Gastrocnemius medialis (tissue), 4 donors: ENCODE results near the gene ALDOA. TPM values are rescaled to one million over a fixed set of nuclear protein-coding genes. Genes with fewer than 3 reads are reported as not detected.

ENCODE experiments used
- ATAC-seq, 2 donors: fragments of 150-250 bp; one replicate each; pipeline ENCODE4 v1.9.1; 2016
- DNase-seq, 2 donors: peaks; one replicate each; pipeline ENCODE4 v3.0.0-alpha.2; 2019
- H3K27ac ChIP-seq, 4 donors: fragments of 200-600 bp; sonication (generic); 1 replicate in 1 of 4; 2 replicates in 3 of 4; pipeline ENCODE4 v1.5.1; 2016 to 2018; ENCODE audit warnings: mild to moderate bottlenecking in 2 of 4, moderate library complexity in 1 of 4
- H3K27me3 ChIP-seq, 3 donors: fragments of 200-600 bp; sonication (generic) in 2 of 3; 1 replicate in 1 of 3; 2 replicates in 2 of 3; pipeline versions ENCODE4 v1.5.1 to v1.6.0; 2016 to 2019; ENCODE audit warnings: mild to moderate bottlenecking in 1 of 3, moderate library complexity in 1 of 3
- H3K36me3 ChIP-seq, 2 donors: fragments of 200-600 bp; sonication (generic) in 1 of 2; one replicate each; pipeline ENCODE4 v1.5.1; 2017 to 2018
- H3K4me1 ChIP-seq, 2 donors: fragments of 200-600 bp; sonication (generic) in 1 of 2; one replicate each; pipeline ENCODE4 v1.5.1; 2016 to 2017; ENCODE audit warnings: mild to moderate bottlenecking in 2 of 2
- H3K4me3 ChIP-seq, 4 donors: fragments of 200-600 bp; sonication (generic) in 3 of 4; 1 replicate in 1 of 4; 2 replicates in 3 of 4; pipeline ENCODE4 v1.5.1; 2016 to 2019; ENCODE audit warnings: mild to moderate bottlenecking in 2 of 4
- H3K9me3 ChIP-seq, 3 donors: fragments of 200-600 bp; sonication (generic) in 2 of 3; 1 replicate in 1 of 3; 2 replicates in 2 of 3; pipeline ENCODE4 v1.5.1; 2016 to 2019
- POLR2A ChIP-seq, 2 donors: fragments of 450-650 bp; IDR thresholded peaks; one replicate each; pipeline ENCODE4 v1.6.1; 2017; ENCODE audit warnings: antibody characterized with exemption in 2 of 2, mild to moderate bottlenecking in 2 of 2, moderate library complexity in 2 of 2
- in situ Hi-C, 4 donors: fragments of 200-750 bp; cut with MboI; loops; one replicate each; pipeline versions ENCODE4 v1.15.0 to v1.8.0; 2017; ENCODE audit warnings: low sequenced_read_pairs in 4 of 4
- intact Hi-C: fragments of 100-400 bp; cut with DNase I; formaldehyde crosslinking; loops from one replicate; pipeline ENCODE4 v1.15.1; 2023; ENCODE audit warnings: low total_unique reads
- total RNA-seq, 4 donors: library from RNA; depleted of rRNA; stranded (reverse); fragments of >200 nt; gene quantifications; one replicate each; pipeline versions ENCODE4 v1.1.0 to v1.2.3, GENCODE V29; 2016
- TF ChIP-seq, protein P1 (sequence below), 5 experiments: fragments of 450-650 bp in 3 of 5; fragments of 200-600 bp in 2 of 5; sonication (generic) in 2 of 5; IDR thresholded peaks in 4 of 5; conservative IDR thresholded peaks in 1 of 5; 1 replicate in 4 of 5; 2 replicates in 1 of 5; pipeline ENCODE4 v1.5.1; 2016 to 2019; ENCODE audit warnings: antibody characterized with exemption in 5 of 5, mild to moderate bottlenecking in 3 of 5, moderate library complexity in 3 of 5

Gene ALDOA
- total RNA-seq, 4 donors from 2014 or later, result 6,096 to 10,805 (median 7,093) TPM

DNA sequence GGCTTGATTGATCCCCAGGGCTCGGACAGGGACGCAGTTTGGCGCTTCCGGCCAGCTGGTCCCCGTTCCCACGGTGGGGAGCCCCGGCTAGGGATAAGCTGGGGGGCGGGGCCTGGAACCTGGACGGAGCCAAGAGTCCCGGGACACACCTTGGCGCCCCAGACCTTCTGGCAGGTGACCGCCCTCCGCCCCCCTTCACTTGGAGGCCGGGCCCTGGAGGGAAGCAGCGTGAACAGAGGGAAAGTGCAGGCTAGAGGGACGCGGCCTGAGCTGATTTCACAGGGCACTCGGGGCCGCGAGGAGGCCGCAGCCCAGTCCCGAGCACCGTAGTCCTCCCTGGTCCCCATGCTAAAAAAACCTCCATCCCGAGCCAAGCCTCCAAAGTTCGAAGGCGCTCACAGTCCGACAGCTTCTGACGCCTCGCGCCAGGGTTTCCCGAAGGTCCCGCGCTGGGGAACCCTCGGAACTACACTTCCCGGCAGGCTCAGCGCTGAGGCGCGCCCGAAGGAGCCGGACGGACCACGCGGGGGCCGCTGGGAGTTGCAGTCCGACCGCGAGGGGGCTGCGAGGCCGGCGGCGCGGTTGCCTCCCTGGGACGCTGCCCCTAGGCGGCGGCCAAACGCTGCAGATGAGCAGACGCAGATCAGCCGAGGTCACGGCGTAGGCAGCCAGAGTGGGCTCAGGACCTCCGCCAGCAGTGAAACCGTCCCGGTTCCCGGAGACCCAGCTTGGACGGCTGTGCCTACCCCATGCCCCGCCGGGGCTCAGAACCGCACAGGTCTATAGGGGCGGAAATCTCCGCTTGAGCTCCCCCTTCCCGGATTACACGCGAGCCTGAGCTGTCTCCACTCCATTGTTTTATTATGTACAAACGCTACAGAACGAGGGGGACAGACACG, 26.2 kb downstream of the ALDOA start, which contains the start of gene TBX6:
Gene TBX6, minus strand, starts transcription at position 451 of the 899 bp plus-strand sequence. CDS start 731 bp downstream, outside the sequence.
- in situ Hi-C loops (loop anchor here in 1 of 4 donors (25.0 kb wide), 1 partner anchor 271 kb away; the partner anchor contains the start of genes CD2BP2, MYL11 and TBC1D10B), intact Hi-C loops (loop anchor here (1.0 to 10.0 kb wide), 4 partner anchors 27 to 283 kb away; partner anchors contain the start of genes MAPK3, MYL11 and TBC1D10B)
- peaks cover 39 to 44% of the 10 kb centered on the region in 2 donors for H3K4me1 ChIP-seq

DNA sequence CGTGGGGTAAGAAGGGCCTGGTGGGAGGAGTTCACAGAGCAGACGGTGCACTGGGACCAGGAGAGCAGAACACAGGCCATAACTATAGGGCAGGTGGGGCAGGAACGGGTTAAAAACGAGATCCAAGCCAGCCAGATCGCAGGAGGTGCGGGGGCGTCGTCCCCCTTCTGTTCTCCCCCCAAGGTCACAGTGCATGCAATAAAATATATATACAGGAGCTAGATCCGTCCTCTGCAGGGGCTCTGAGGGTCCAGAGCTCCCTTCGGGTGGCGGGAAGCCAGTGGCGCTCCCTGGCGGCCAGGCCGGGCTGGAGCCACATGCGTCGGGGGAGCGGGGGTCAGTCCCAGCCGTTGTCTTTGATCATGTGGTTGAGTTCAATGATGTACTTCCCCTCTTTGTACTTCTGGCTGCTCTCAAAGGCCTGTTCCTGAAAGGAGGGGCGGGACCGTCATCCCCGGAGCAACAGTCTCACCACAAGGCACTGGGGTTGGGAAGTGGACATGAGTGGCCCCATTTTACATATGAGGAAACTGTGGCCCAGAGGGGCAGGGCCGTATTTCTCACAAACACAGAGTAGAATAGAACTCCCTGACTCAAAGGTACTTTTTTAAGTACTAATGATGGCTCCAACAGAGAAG, 26.9 kb downstream of the ALDOA start:
- in situ Hi-C loops (loop anchor here in 1 of 4 donors (25.0 kb wide), 1 partner anchor 270 kb away; the partner anchor contains the start of genes CD2BP2, MYL11 and TBC1D10B), intact Hi-C loops (loop anchor here (1.0 to 10.0 kb wide), 4 partner anchors 28 to 282 kb away; partner anchors contain the start of genes MAPK3, MYL11 and TBC1D10B)
- TF ChIP-seq, protein P1, sequence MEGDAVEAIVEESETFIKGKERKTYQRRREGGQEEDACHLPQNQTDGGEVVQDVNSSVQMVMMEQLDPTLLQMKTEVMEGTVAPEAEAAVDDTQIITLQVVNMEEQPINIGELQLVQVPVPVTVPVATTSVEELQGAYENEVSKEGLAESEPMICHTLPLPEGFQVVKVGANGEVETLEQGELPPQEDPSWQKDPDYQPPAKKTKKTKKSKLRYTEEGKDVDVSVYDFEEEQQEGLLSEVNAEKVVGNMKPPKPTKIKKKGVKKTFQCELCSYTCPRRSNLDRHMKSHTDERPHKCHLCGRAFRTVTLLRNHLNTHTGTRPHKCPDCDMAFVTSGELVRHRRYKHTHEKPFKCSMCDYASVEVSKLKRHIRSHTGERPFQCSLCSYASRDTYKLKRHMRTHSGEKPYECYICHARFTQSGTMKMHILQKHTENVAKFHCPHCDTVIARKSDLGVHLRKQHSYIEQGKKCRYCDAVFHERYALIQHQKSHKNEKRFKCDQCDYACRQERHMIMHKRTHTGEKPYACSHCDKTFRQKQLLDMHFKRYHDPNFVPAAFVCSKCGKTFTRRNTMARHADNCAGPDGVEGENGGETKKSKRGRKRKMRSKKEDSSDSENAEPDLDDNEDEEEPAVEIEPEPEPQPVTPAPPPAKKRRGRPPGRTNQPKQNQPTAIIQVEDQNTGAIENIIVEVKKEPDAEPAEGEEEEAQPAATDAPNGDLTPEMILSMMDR (IDR thresholded peaks at IDR 0.05 in 4 of 5, conservative IDR thresholded peaks at IDR 0.05 in 1 of 5), result peak; percentile 53 to 66 (median 63)
- peak in 1 of 2 donors; percentile 14 for TF ChIP-seq POLR2A (IDR thresholded peaks at IDR 0.05)
- DNase-seq, result peak; percentile 60 to 73
- Histone ChIP-seq H3K9me3 (no peaks in the 10 kb centered on the region), H3K27me3 (no peaks in the 10 kb centered on the region), H3K4me3 (peak overlapping the region; percentile 45 to 83 (median 69)), H3K36me3 (peaks cover 0 to 22% of the 10 kb centered on the region in 2 donors), H3K4me1 (peaks cover 39 to 44% of the 10 kb centered on the region in 2 donors), H3K27ac (peak overlapping the region; percentile 89 to 99 (median 96))
- peak; percentile 11 to 32 for ATAC-seq

More for the DNA sequence above, 26.2 kb downstream of the ALDOA start, which contains the start of gene TBX6:
- Histone ChIP-seq H3K4me3 (peak within 1 kb of the TSS; percentile 45 to 83 (median 69)), H3K9me3 (no peaks in the 10 kb centered on the region), H3K36me3 (peaks cover 0 to 22% of the 10 kb centered on the region in 2 donors), H3K27ac (peak within 1 kb of the TSS; percentile 89 to 99 (median 96)), H3K27me3 (no peaks in the 10 kb centered on the region)
- peak; percentile 4 to 20 for TF ChIP-seq POLR2A (IDR thresholded peaks at IDR 0.05)
- TF ChIP-seq, protein P1 (IDR thresholded peaks at IDR 0.05 in 4 of 5, conservative IDR thresholded peaks at IDR 0.05 in 1 of 5), result peak; percentile 80 to 89 (median 87)
- ATAC-seq (peak; percentile 76 to 78), DNase-seq (peak; percentile 88 to 90)

DNA sequence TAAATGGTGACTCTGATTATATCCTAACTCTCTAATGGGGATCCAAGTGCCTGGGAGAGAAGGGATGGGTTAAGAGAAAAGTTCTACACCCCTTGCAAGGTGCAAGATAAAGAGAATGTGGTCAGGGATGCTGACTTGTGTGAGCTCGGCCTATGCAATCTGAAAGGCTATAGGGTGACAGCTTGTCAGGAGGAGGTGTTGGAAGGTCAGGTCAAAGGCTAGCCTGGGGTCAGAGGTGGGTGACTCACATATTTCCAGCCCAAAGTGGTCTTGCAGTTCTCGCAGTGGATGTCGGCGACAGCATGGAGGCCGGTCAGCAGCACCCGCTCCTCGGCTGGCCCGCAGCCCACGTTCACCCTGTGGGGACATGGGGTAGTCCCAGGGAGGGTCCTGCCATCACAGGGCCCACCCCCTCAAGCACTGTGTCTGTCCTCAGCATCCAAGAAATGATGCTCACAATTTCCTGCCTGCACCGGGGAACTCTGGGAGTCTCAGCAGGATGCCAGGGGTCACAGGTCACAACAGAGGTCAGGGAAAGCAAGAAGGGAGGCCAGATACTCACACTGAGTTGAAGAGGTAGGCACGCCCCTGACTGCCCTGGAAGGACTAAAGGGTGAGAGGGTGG, 29.1 kb downstream of the ALDOA start:
- Histone ChIP-seq H3K27me3 (no peaks in the 10 kb centered on the region), H3K9me3 (no peaks in the 10 kb centered on the region), H3K36me3 (peaks cover 0 to 22% of the 10 kb centered on the region in 2 donors), H3K27ac (peak overlapping the region; percentile 89 to 99 (median 96)), H3K4me3 (peak overlapping the region; percentile 68 to 87 (median 82)), H3K4me1 (peaks cover 39 to 40% of the 10 kb centered on the region in 2 donors)
- intact Hi-C loops (loop anchor here (10.0 kb wide), 1 partner anchor 280 kb away; the partner anchor contains the start of genes MYL11 and TBC1D10B), in situ Hi-C loops (loop anchor here in 1 of 4 donors (25.0 kb wide), 1 partner anchor 268 kb away; the partner anchor contains the start of genes CD2BP2, MYL11 and TBC1D10B)
- TF ChIP-seq POLR2A (IDR thresholded peaks at IDR 0.05), result no peak
- TF ChIP-seq, protein P1 (IDR thresholded peaks at IDR 0.05 in 4 of 5, conservative IDR thresholded peaks at IDR 0.05 in 1 of 5), result no peak
- ATAC-seq, result no peak
- DNase-seq, result no peak
